NCI-H526 (cell line): ENCODE data around the gene CSMD2.

ENCODE experiments used
- DNase-seq, 2 experiments: peaks; one replicate each; lab custom pipeline; 2025; lab: John Stamatoyannopoulos, UW

The CSMD2 gene

DNA sequence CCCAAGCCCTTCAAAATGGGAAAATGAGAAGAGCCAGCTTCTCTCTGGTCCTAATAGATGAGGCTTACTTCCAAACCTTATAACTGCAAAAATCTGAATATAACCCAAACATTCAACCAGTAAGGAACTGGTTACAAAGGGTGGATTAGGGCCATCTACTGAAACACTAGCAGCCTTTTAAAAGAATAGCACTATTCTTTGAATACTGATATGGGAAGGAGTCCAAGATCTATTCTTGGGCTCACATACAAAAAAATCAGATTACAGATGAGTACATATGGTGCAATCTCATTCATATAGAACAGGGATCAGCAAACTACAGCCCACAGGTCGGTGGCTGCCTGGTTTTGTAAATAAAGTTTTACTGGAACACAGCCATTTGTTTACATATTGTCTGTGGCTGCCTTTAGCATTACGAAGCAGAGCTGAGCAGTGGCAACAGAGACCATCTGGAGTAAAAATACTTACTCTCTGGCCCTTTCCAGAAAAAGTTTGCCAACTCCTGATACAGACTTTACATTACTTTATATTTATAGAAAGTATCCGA, 524.8 kb downstream of the CSMD2 start:
- DNase-seq: no peak

DNA sequence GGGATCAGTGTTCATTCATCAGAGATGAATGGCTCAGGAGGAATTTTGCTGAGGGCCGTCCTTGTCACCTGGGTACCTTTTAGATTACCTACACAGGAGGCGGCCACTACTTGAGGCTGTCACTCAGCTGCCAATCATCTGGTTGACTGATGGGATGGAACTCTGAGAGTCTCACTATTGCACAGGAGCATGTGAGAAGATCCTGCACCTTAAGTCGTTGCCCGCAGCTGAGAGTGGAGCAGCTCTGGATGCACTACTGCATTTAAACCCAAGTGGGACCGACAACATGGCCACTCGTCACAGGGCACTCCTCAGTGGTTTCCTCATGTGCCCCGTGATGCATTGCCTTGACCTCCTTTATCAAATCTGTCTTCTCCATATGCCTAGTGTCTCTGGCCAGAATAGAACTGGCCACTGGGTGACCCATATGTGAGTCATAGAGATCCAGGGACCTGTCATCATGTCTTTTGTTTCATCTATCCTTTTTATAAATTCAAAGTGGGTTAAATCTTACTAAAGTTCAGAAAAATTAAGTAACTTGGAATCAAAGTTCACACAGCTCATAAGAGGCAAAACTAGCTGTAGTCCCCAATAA, 527.1 kb downstream of the CSMD2 start:
- no peak for DNase-seq

DNA sequence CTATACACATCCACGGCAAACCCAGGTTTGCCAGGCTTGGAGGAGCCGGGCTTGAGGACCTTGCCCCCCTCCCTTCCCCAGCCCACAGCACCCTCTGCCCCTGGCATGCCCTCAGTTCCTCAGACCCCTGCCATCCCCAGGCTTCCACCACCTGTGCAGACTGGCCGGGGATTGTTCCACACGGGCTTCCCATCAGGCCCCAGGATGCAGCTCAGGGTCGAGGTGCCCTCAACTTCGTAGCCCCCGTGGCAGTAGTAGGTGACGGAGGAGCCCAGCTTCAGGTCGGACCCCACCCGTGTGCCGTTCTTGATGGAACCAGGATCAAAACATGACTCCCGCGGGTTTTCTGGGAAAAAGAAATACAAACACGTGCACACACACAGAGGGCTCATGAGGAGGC, 528.8 kb downstream of the CSMD2 start:
- no peak for DNase-seq

DNA sequence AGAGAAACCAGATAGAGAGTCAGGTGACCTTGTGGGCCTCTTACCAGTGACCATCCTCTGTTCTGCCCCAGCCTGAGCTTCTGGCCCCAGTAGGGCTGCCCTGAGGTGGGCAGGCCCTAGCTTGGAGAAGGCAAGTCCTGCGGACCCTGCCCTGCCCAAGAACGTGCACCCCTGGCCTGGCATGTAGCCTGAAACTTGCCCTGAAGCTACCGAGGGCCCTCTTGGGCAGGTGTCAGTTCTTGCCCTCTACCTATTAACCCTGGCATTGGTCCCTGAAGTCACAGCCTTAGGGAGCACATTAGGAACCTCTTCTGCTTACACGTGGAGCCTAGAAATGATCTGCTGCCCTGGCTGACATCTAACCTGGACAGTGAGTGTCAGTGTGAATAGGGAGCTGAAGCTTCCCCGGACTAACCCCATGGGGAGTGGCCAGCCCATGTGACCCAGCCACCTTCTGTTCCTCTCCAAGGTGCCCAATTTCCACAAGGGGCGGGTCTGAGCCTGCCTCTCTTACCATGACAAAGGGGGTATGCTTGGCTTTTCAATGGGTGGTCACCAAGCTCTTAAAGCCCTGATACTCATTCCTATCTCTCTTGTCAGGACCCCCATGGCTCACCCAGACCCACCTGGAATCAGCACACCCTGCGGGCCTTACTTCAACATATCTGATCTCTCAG, 529.6 kb downstream of the CSMD2 start:
- DNase-seq: no peak

DNA sequence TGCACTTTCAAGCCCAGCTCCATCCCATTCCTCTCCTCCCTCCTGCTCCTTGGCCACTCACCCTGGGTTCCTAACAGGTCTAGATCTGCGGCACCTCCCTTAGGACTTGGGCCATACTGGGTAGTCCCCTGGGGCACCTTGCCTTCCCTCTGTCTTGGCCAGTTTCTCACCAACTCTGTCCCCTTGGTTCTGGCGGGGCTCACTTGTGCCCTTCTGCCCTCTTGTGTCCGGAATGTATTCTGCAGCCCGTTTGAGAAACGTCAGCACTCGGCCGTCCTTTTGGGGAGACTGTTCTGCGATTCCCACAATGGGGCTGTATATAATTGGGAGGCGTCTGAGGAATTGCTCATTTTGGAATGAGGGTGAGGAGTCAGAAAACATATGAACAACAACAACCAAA, 530.2 kb downstream of the CSMD2 start:
- peak in 1 of 2 experiments; percentile 56 for DNase-seq

DNA sequence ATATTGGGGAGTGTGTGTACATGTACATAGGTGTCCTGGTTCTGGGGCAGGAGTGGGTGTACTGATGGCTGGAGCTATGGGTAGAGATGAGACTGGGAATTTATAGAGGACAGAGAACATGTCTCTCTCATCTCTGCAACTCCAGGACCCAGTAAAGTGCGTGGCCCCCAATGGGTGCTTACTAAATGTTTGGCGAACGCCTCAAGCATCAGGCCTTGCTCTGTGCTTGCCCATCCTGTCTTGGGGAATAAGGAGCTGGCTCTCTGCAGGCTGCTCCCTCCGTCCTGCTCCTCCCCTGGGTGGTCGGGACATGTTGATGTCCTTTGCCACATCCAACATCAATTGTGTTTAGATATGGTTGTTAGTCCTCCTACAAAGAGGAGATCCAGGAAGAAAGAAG, 530.9 kb downstream of the CSMD2 start:
- DNase-seq: no peak

DNA sequence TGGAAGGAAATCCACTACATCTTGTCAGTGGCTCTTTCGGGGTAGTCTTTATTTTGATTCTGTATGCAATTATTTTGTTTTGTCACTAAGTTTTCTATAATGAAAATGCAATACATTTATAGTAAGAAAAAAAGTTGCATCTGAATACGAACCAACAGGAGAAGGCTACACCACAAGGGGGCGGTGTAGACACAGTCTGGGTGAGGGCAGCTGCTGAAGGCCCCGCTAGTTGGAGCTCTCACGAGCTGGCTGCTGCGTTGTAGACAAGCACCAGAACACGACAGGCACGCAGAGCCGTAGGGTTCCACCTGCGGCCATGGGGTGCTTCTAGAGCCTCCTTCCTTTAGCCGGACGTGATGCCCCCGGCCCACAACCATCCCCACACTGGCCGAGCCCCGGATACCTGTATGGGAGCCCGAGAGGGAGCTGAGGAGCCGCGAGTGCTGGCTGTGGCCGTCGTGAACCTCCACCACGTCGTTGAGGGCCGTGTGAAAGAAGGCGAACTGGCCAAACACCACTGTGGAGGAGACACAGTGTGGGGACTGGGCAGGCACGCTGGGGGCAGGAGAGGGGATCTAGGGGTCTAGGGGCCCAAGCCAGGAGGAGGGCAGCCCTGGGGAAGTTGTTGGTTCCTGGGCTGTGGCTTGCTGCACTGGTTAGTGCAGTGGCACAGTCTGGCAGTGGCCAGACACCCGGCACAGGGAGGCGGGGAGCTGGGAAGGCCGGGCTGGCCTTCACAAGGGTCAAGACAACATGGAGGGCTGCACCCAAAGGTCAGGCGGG, 531.8 kb downstream of the CSMD2 start:
- DNase-seq: peak; percentile 75 to 94

DNA sequence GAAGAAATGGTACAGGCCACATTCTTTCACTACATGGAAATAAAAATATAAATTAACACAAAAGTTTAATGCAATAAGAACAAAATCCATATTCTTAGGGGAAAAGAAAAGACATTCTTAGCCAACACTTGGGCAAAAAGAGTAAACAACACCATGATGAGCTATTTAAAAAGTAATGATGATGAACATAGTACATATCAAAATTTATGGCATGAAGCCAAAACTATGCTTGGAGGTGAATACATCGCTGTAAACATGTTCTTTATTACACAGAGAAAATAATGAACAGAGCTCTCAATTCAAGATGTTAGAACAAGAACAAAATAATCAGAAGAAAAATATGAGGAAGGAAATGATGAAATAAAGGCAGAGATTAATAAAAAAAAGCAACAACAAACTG, 534.3 kb downstream of the CSMD2 start:
- DNase-seq: no peak

DNA sequence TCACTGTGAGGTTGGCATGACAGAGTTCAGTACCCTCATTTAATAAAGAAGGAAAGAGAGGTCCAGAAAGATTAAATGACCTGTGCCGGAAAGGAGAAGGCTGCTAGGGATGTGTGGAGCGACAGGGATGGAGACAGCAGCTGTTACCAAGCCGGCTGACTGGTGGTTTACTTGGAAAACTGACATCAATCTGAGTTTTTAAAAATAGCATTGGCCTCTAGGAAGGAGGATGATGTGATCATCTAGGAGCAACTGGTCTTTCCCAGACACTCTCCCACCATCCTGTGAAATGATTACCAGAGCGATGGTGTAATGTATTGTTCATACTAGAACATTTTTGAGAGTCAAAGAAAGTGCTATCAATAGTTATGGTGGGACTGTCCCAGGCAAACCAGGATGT, 538.2 kb downstream of the CSMD2 start:
- DNase-seq: no peak

DNA sequence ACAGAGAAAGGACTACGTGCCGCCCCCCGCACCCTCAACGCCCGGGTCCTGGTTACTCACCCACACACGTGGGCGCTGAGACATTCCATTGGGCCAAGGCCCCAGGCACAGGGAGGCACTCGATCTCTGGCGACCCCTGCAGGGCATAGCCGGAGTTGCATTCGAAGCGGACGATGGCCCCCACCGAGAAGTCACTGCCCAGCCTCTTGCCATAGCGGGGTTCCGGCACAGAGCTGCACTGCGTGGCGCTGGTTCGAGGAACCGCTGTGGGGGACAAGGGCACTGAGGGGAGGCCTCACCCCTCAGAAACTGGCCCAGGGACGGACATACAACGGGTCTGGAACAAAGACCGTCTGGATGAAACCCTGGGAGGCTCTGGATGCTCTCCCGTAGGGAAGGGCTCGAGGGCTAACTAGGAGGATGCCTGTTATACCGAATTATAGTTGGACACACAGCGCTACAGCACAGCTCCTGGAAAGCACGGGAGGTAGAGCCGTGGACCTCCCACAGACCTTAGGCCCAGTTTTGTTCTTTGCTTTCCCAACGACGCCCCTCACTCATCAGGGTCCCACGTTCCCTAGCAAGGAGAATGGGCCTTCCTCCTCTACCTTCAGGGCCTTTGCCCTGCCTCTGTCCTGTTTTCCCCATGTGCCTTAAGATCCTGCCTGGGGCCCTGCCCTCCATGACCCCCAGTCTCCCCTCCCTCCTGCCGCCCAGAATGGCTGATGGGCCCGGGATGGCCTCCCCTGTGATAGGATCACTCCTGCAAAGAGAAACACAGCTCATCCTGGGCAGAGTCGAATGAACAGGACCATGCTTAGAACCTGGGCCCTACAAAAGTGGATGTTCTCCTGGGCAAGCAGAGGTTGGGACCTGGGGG, 539.8 kb downstream of the CSMD2 start:
- DNase-seq: no peak

DNA sequence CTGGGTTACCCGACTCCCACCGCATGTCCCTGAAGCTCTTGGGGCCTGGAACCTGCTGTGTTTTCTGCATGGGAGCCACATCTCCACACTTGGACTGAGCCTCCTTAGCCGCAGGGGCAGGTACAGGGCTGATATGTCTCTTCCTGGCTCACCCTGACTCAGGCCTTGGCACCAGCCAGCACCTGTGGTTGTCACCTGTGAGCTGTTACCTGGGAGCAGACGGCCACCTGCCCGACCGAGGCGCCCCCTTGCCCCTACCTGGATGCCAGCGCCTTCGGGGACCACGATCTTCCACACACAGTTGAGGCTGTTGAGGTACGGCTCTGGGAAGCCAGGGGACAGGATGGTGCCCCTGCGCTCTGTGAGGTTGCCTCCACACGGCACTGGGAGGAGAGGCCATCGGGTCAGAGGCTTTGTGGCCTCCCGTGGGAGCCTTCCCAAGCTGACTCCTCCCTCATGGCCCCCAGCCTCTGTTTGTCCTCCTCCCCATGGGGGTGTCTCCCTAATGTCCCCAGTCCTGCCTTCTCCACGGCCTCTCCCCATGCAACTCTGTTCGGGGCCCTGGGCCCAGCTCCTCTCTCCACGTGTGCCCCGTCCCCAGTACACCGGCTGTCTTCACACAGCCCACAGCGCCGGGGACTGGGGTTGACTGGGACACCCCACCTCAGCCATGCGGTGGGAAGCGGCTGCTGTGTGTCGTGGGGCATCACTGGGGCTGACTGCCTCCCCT, 540.6 kb downstream of the CSMD2 start:
- DNase-seq: no peak

DNA sequence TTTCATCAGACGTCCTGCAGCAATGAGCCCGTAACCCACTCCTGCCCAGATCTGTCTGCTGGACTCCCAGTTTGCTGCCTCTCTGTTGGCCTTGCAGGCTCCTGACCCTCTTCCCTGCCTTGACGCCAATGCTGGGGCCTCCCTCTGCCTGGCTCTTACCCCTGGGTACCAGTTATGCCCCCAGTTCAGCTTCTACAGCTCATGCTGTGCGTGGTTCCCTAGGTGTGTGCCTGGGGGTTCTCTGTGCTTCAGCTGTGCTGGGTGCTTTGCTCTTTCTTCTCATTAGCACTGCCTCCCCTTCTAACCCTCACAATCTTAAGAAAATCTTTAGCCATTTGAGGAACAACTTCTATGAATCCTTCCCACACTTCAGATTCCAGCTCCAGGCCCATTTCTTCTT, 541.2 kb downstream of the CSMD2 start:
- DNase-seq: no peak

DNA sequence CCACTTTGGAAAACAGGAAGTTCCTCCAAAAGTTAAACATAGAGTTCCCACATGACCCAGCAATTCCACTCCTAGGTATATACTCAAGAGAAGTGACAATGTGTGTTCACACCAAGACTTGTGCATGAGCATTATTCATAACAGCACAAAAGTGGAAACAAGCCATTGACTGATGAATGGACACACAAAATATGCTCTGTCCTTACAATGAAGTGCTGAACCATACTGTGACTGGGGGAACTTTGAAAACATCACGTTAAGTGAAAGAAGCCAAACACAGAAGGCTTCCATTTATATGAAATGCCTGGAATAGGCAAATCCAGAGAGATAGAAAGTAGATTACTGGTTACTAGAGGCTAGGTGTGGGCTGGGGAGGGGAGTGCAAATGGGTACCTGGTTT, 542.3 kb downstream of the CSMD2 start:
- no peak for DNase-seq

DNA sequence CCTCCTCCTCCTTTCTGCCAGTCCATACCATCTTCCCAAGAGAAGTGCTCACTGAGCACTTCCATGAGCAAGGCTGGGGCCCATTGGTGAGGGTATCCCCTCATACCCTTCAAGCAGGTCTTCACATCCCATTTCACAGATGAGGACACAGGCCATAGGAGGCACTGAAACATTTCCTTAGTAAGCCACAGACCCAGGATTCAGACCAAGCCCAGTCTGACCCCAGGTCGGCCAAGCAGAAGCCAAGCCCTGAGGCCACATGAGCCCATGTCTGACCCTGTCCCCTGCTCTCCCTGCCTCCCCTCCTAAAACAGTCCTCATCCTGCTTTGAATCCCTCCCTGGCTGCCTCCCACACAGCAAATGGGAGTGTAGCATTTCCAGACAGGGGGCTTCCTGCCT, 546.4 kb downstream of the CSMD2 start:
- DNase-seq: no peak

DNA sequence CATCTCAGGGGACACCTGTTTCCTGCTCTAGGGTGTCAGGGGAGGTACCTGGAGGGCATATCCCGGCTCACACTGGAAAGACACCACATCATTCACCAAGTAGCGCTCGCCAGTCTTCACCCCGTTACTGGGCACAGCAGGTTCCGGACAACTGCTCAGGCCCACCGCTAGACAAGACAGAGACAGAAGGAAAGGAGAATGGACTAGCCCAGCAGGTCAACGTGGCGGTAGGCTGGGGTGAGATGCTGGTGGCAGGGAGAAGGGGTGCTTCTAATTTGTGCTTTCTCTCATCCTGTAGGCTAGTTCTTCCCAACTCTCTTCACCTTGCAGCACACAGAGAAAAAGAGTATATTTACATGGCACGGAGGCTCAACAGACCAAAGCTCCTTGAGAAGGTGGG, 547.6 kb downstream of the CSMD2 start:
- DNase-seq: no peak

DNA sequence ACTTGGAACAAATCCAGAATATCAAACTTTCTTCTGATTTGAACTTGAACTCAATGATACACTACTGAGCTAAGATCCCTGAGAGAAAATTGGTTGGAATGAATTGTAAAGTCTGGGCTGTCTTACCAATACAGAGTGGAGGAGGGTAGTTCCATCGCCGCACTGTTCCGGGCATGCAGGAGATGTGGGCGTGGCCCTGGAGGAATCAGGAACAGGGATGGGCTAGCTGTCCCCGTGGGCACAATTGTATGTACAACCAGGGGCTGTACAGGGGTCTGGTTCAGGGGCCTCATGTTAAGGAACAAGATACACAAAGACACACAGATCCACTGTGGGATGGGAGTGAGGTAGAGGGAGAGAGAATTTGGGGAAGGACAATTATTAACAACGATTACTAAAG, 548.2 kb downstream of the CSMD2 start:
- no peak for DNase-seq

DNA sequence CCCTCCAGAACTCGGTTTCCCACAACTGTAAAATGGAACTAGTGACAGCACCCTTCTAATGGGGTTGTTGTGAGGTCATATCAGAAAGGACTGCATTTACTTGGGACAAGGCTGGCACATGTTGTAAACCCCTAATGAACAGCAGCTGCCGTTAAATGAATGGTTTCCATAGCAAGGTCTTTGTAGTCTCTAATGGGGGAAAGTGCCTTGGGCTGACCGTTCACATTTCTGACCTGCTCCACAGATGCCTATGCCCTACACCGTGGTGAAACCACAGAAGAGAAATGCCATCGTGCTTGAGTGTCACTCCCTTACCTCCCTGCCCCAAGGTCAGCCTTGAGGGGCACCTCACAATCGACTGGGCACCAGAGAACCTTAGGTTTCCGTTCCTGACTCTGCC, 549.5 kb downstream of the CSMD2 start:
- DNase-seq: no peak

DNA sequence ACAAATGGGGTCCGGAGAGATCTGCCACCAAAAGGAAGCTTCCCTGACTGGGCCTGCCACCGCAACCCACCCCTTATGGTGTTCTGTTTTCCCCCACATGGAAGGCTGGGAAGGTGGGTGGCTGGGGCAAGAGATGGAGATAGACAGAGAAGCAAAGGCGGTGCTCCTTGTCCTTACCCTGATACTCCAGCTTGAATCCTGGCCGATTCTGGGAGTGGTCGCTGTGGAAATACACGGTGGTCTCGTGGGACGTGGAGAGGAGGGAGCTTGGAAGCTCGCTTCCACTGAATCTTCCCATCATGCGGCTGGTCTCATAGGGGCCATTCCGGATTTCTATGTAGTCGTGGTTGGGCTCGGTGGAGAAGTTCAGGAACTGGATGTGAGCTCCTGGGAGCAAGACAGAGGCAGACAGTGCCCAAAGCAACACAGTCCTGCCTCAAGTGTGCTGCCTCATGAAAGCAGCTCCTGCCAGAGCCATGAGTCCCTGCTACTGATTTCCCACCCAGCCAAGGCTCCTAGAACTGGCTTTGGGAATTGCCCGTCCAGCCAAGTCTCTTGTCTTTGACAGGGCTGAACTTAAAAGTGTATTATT, 554.1 kb downstream of the CSMD2 start:
- DNase-seq: no peak

DNA sequence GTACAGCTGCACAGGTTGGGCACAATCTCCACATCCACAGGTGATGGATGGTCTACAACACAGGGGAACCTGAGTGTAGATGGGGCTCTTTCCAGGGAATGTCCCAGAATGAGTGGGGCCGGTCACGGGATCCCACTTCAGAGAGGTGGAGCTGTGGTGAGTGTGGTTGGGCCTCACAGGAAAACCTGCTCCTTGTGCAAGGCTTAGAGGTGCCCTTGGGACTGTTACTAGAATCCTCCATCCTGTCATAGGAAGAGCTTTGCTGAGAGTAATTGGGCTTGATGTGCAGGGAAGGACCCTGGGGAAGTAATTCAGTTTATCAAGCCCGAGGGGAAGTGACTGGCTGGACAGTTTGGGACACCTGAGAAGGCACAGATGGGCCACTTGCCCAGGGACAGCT, 554.6 kb downstream of the CSMD2 start:
- no peak for DNase-seq

DNA sequence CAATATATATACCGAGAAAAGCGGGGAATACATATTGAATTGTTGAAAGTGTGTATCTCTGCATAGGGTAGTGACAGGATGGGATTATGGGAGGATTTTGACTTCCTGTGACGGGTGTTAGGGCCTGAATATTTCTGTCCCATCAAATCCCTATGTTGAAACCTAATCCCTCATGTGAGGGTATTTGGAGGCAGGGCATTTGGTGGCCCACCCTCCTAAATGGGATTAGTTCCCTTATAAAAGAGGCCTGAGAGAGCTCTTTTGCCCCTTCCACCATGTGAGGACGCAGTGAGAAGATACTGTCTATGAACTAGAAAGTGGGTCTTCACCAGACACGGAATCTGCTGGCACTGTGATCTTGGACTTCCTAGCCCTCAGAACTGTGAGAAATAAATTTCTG, 555.3 kb downstream of the CSMD2 start:
- DNase-seq: no peak

DNA sequence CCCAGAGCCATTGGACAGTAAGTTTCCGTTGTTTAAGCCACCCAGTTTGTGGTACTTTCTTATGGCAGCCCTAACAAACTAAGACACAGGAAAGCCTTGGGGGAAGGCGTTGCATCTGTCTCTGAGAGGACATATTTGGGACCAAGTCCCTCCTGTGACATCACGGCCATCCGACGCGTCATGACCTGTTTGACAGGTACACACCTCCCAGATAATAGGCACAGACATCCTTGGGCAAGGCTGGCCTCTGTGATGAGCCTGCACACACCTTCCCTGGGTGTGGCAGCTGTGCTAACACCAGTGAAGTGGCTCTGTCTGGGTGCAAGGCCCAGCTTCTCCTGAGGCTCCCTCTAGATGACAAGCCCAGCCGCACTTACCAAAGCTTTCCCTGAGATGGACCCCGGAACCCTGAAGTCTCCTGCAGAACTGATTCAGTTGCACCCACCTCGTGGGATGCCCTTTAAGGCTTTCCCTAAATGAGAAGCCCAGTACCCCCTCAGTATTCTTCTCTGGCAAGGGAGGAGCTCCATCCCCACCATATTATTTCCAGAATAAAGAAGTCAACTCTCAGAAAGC, 556.1 kb downstream of the CSMD2 start:
- DNase-seq: no peak
